Measurements from ENCODE around the gene TTC28.

The TTC28 gene

DNA sequence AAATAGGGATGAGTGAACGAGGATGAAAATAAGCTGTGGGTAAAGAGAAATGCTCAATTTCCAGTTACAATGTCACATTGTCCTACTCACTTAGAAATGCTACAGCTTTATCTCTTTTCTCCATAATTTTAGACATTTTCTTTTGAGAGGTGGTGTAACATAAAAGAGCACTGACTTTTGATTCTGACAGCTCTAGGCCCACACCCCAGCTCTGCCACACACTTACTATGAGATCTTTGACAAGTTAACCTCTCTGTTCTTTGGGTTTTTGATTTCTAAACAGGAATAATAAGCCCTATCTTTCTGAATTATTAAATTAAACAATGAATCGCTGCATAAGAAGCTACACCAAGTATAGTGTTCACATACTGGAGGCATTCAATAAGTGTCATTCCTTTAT is 532.2 kb downstream of the TTC28 start:
- H3K9me3 Mint-ChIP-seq, result no peaks in the 10 kb centered on the region
- no peak overlapping the region for H3K4me3 Mint-ChIP-seq
- TF ChIP-seq, protein P1, sequence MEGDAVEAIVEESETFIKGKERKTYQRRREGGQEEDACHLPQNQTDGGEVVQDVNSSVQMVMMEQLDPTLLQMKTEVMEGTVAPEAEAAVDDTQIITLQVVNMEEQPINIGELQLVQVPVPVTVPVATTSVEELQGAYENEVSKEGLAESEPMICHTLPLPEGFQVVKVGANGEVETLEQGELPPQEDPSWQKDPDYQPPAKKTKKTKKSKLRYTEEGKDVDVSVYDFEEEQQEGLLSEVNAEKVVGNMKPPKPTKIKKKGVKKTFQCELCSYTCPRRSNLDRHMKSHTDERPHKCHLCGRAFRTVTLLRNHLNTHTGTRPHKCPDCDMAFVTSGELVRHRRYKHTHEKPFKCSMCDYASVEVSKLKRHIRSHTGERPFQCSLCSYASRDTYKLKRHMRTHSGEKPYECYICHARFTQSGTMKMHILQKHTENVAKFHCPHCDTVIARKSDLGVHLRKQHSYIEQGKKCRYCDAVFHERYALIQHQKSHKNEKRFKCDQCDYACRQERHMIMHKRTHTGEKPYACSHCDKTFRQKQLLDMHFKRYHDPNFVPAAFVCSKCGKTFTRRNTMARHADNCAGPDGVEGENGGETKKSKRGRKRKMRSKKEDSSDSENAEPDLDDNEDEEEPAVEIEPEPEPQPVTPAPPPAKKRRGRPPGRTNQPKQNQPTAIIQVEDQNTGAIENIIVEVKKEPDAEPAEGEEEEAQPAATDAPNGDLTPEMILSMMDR (IDR thresholded peaks at IDR 0.05; ENCODE audit: unreplicated experiment in 3 of 3), result no peak
- H3K4me1 Mint-ChIP-seq, result peaks cover 62% of the 10 kb centered on the region
- H3K27ac Mint-ChIP-seq, result peak overlapping the region; percentile 18 to 76 (median 75)
- H3K27me3 Mint-ChIP-seq (ENCODE audit: low read depth), result no peaks in the 10 kb centered on the region
- no peaks in the 10 kb centered on the region for H3K36me3 Mint-ChIP-seq (ENCODE audit: low read depth)

DNA sequence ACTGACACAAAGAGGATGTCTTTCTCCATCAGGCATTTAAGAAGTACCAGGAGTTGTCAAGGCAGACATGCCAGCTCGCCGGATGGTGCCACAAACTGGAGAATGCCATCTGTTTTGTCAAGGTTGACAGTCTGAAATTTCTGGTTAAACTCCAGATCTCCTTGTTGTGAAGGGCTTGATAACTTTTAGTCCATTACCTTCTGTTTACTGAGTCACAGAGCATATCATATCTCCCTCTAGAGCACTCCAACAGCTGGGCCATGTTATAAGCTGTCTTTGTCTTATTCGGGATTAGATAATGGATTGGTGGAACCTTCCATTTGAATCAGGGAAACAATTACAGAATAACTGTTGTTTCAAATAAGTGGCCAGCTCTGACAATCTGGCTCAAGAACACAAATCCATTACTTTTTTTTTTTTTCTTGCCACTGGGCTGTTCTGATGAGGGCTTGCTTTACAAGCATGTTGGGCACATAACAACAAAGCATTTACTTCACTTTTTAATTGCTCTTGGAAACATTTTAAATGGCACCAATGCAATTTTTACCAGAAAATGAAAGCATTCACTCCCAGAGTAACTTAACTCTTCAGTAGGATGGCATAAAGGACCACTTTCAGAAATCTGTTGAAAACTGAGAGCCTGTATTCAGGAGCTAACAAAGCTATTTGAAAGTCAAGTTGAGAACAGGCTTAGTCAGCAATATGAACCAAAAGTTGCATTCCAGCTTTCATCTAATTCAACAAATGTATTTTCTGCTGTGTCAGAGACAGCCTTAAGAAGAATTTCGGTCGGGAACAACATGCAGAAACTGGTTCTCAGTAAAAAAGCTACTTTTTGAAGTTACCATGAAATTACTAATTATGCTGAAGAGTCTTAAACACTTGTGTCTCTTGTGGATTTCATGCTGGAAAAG is 533.0 kb downstream of the TTC28 start:
- Mint-ChIP-seq H3K4me3 (no peak overlapping the region), H3K27me3 (ENCODE audit: low read depth) (no peaks in the 10 kb centered on the region), H3K9me3 (no peaks in the 10 kb centered on the region), H3K36me3 (ENCODE audit: low read depth) (no peaks in the 10 kb centered on the region), H3K27ac (peak overlapping the region; percentile 18 to 76 (median 75)), H3K4me1 (peaks cover 70% of the 10 kb centered on the region)
- TF ChIP-seq, protein P1 (IDR thresholded peaks at IDR 0.05; ENCODE audit: unreplicated experiment in 3 of 3), result no peak

DNA sequence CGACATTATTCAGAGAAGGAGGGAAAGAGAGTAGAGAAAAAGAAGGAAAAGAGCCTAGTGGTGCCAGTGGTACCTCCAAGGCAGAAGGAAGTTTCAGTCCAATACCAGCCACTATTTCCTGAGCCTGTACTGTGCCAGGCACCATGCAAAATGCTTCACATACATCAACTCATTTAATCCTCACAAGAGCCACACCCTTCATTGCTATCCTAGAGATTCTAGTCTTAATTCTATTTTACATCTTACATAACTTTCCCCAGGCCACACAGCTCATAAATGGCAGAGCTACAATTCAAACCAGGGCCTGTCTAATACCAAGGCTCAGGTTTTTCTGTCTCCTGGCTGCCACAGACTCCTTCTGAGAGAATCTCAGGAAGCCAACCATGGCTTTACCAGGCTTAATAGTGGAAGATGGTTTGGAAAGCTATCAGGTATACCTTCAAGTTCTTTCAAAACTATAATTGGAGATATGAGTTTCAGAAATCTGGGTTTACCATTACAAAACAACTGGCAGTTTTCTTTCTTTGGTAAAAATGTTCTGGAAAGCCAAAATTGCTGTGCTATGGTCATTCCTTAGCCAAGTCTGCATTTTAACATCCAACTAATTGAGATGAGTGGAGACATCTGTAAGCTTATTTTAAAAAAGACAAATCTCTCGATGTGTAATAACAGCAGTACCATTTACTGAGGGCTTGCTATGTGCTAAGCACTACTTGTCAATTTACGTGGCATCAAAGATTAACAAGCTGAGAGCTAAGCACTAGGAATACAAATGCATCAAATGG is 535.5 kb downstream of the TTC28 start:
- Mint-ChIP-seq H3K4me3 (no peak overlapping the region), H3K9me3 (no peaks in the 10 kb centered on the region), H3K4me1 (peaks cover 89% of the 10 kb centered on the region), H3K27me3 (ENCODE audit: low read depth) (no peaks in the 10 kb centered on the region), H3K36me3 (ENCODE audit: low read depth) (no peaks in the 10 kb centered on the region), H3K27ac (peak overlapping the region in 1 of 3 experiments; percentile 79)
- TF ChIP-seq, protein P1 (IDR thresholded peaks at IDR 0.05; ENCODE audit: unreplicated experiment in 3 of 3), result no peak

DNA sequence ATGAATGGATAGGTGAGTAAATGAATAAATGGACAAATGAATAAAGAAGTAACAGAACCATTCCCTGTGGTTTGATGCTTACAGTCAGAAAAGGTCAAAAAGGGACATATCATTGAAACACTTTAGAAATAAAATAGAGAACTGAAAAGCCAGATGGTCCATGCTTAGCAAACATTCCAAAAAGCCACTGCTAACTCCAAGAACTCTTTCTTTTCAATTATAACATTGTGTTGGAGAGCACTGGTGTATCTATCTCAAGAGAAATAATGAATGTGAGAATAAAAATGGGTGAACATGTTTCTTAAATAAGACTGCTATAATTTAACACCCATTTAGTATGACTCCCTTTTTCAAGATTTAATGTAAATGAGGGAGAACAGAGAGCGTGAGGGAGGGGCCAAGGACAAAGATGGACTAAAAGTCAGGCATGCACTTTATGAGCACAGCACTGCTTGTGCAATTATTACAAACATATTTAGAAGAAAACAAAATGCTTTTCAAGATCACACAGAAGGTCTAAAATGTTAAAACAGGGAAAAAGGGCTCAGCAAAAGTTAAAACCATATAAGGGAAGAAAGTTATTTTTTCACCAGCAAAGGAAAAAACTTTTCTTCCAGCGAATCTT is 536.3 kb downstream of the TTC28 start:
- no peaks in the 10 kb centered on the region for H3K9me3 Mint-ChIP-seq

DNA sequence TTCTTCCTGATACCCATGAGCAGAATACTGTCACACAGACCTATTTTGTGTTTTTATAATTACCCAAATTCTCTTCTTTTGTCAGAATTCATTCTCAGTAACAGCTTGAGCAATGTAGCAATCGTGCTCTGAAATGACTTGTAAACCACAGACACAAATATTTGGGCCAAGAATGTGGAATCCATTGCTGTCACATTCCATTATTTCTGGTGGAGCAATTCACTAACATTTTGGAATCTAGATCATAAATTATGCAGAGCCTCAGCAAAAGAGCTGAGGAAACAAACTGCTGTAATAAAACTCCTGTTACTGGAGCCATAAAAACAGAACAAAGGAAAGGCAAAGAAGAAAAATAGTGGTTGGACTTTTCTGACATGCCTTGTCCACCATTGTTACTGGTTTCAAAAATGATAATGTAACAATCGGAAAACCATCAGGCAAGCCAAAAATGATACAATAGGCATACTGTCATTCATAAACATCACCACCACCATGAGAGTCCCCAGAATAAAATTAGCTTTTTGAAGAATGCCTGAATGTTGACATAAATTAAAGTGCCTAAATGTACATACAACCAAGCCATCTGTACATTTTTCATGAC is 537.2 kb downstream of the TTC28 start:
- peak overlapping the region in 1 of 3 experiments; percentile 8 for H3K4me3 Mint-ChIP-seq
- peaks cover 88% of the 10 kb centered on the region for H3K4me1 Mint-ChIP-seq
- H3K27me3 Mint-ChIP-seq (ENCODE audit: low read depth), result no peaks in the 10 kb centered on the region
- peak overlapping the region; percentile 79 to 95 (median 94) for H3K27ac Mint-ChIP-seq
- TF ChIP-seq, protein P1 (IDR thresholded peaks at IDR 0.05; ENCODE audit: unreplicated experiment in 3 of 3), result no peak
- no peaks in the 10 kb centered on the region for H3K36me3 Mint-ChIP-seq (ENCODE audit: low read depth)
- H3K9me3 Mint-ChIP-seq, result no peaks in the 10 kb centered on the region

More for the DNA sequence above, 536.3 kb downstream of the TTC28 start:
- H3K4me3 Mint-ChIP-seq, result peak overlapping the region in 1 of 3 experiments; percentile 23
- no peaks in the 10 kb centered on the region for H3K36me3 Mint-ChIP-seq (ENCODE audit: low read depth)
- TF ChIP-seq, protein P1 (IDR thresholded peaks at IDR 0.05; ENCODE audit: unreplicated experiment in 3 of 3), result no peak
- H3K27me3 Mint-ChIP-seq (ENCODE audit: low read depth), result no peaks in the 10 kb centered on the region
- H3K4me1 Mint-ChIP-seq, result peaks cover 97% of the 10 kb centered on the region
- peak overlapping the region; percentile 79 to 95 (median 94) for H3K27ac Mint-ChIP-seq

Measured in nephron (organoid).